ENCODE measurements around the gene AP4S1.

Gene AP4S1

GRCh38 chr14:31006703-31007102 is 18.7 kb upstream of the AP4S1 start:
- no peak for DNase-seq (ENCODE audit: low read depth in 2 of 2)

GRCh38 chr14:31009836-31010574 is 15.4 kb upstream of the AP4S1 start:
- no peak for DNase-seq (ENCODE audit: low read depth in 2 of 2)

- DNase-seq (ENCODE audit: low read depth in 2 of 2): no peak
These were observed 14.5 kb upstream of the AP4S1 start for GRCh38 chr14:31010935-31011334.

GRCh38 chr14:31013841-31014240 is 11.6 kb upstream of the AP4S1 start:
- DNase-seq (ENCODE audit: low read depth in 2 of 2): no peak

GRCh38 chr14:31018057-31018645 is 7.3 kb upstream of the AP4S1 start:
- no peak for DNase-seq (ENCODE audit: low read depth in 2 of 2)

GRCh38 chr14:31020834-31021575 is 4.4 kb upstream of the AP4S1 start:
- no peak for DNase-seq (ENCODE audit: low read depth in 2 of 2)

- no peak for DNase-seq (ENCODE audit: low read depth in 2 of 2)
These were observed 3.9 kb upstream of the AP4S1 start for GRCh38 chr14:31021576-31021949.

- DNase-seq (ENCODE audit: low read depth in 2 of 2): no peak
These were observed 3.1 kb upstream of the AP4S1 start for GRCh38 chr14:31022386-31022785.

GRCh38 chr14:31024010-31024480 is 1.4 kb upstream of the AP4S1 start:
- no peak for DNase-seq (ENCODE audit: low read depth in 2 of 2)

GRCh38 chr14:31024577-31025366 is 677 bp upstream of the AP4S1 start:
- no peak for DNase-seq (ENCODE audit: low read depth in 2 of 2)

GRCh38 chr14:31026077-31026449 is 614 bp downstream of the AP4S1 start, which contains the start of gene STRN3:
Gene STRN3, minus strand, starts transcription at chr14:31026379. Its CDS starts 194 bp downstream, at chr14:31026185.
- DNase-seq (ENCODE audit: low read depth in 2 of 2): no peak

GRCh38 chr14:31026450-31027235 is 1.2 kb downstream of the AP4S1 start:
- DNase-seq (ENCODE audit: low read depth in 2 of 2): peak; percentile 75 to 79

GRCh38 chr14:31027847-31028246 is 2.4 kb downstream of the AP4S1 start:
- no peak for DNase-seq (ENCODE audit: low read depth in 2 of 2)

GRCh38 chr14:31029016-31029970 is 3.8 kb downstream of the AP4S1 start:
- no peak for DNase-seq (ENCODE audit: low read depth in 2 of 2)

- no peak for DNase-seq (ENCODE audit: low read depth in 2 of 2)
These were observed 5.0 kb downstream of the AP4S1 start for GRCh38 chr14:31030469-31030868.

- no peak for DNase-seq (ENCODE audit: low read depth in 2 of 2)
These were observed 11.1 kb downstream of the AP4S1 start for GRCh38 chr14:31036552-31036951.

GRCh38 chr14:31037709-31038221 is 12.3 kb downstream of the AP4S1 start:
- no peak for DNase-seq (ENCODE audit: low read depth in 2 of 2)

GRCh38 chr14:31038521-31039166 is 13.2 kb downstream of the AP4S1 start:
- no peak for DNase-seq (ENCODE audit: low read depth in 2 of 2)

GRCh38 chr14:31042300-31042699 is 16.9 kb downstream of the AP4S1 start:
- DNase-seq (ENCODE audit: low read depth in 2 of 2): no peak
